Fibroblast of the aortic adventitia (primary cell): ENCODE data around the gene NFS1. TPM values are rescaled to one million over a fixed set of nuclear protein-coding genes. Genes with fewer than 3 reads are reported as not detected.

ENCODE experiments used
- DNase-seq: peaks from one replicate; pipeline ENCODE4 v3.0.0-alpha.2; 2010; ENCODE audit warnings: low read depth
- H3K4me3 ChIP-seq: 2 replicates; pipeline ENCODE4 v1.5.1; 2011; ENCODE audit warnings: low read depth, mild to moderate bottlenecking, control low read depth, low read length, moderate library complexity
- total RNA-seq: library from RNA; depleted of rRNA; stranded (reverse); fragments of >200 nt; gene quantifications from 2 replicates; pipeline ENCODE4 v1.2.3, GENCODE V29; 2012; ENCODE audit warnings: low replicate concordance
- TF ChIP-seq, protein P1 (sequence below): IDR thresholded peaks from 2 replicates; pipeline ENCODE4 v1.5.1; 2011; ENCODE audit warnings: mild to moderate bottlenecking, low read length, control low read depth, inconsistent platforms; ENCODE audit not compliant: insufficient read depth

NFS1 gene
- total RNA-seq, 1 donor: 19.9 TPM

DNA sequence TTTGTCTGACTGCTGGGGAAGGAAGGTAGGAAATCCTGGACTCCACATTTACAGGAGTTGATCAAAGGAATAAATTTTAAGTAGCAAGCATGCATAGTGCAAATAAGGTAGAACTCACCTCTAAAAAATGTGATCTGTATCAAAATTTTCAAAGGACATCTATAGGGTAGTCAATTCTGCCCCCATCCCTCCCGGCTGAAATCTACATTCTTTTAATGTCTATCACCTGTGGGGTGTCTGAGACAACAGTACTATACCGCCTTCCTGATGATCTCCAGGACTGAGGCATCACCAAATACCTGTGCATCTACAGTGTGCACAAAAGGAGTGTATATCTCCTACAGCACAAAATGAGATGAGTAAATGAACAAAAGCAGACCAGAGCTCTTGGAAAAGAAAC lies 54.3 kb downstream of the NFS1 start:
- TF ChIP-seq, protein P1, sequence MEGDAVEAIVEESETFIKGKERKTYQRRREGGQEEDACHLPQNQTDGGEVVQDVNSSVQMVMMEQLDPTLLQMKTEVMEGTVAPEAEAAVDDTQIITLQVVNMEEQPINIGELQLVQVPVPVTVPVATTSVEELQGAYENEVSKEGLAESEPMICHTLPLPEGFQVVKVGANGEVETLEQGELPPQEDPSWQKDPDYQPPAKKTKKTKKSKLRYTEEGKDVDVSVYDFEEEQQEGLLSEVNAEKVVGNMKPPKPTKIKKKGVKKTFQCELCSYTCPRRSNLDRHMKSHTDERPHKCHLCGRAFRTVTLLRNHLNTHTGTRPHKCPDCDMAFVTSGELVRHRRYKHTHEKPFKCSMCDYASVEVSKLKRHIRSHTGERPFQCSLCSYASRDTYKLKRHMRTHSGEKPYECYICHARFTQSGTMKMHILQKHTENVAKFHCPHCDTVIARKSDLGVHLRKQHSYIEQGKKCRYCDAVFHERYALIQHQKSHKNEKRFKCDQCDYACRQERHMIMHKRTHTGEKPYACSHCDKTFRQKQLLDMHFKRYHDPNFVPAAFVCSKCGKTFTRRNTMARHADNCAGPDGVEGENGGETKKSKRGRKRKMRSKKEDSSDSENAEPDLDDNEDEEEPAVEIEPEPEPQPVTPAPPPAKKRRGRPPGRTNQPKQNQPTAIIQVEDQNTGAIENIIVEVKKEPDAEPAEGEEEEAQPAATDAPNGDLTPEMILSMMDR: no peak
- H3K4me3 ChIP-seq: no peak overlapping the region

DNA sequence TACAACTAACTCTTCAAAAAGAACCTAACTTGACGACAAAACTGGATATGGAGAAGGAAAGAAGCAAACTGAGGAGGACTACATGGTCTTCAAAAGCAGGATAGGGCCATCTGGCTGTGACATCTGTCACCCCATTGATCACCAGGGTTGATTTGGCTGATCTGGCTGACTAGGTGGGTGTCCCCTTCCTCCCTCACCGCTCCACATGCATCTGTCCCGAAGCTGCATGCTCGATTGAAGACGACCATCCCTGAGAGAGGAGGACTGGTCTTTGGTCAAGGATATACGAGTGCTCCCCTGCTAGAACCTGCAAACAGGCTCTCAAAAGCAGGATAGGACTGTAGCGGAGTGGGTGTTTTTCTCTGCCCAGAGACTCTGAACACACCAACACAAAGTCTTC lies 56.1 kb downstream of the NFS1 start:
- no peak overlapping the region for H3K4me3 ChIP-seq
- no peak for DNase-seq
- TF ChIP-seq, protein P1: no peak

More for the DNA sequence above, 54.3 kb downstream of the NFS1 start:
- DNase-seq: no peak

DNA sequence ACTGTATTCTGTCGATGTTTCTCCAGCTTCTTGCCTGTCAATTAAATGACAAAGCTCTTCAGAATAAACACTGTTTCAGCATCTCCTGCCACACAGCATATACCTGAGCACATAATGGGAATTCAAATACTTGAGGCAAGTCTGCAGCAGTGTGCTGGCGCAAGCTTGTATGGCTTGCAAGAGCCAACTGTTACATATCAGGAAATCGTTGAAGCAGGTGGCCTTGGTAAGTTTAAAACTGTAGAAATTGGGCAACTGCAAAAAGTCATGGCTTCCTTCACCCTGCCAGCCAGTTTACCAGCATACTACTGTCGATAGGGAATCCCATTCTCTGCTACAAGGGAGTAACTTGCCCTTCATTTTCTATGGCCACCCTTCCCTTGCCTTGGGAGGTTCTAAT lies 57.4 kb downstream of the NFS1 start:
- DNase-seq: no peak
- H3K4me3 ChIP-seq: no peak overlapping the region
- TF ChIP-seq, protein P1: no peak

- TF ChIP-seq, protein P1: no peak
Observed at GRCh38 chr20:35640724-35641123, 58.4 kb downstream of the NFS1 start.

DNA sequence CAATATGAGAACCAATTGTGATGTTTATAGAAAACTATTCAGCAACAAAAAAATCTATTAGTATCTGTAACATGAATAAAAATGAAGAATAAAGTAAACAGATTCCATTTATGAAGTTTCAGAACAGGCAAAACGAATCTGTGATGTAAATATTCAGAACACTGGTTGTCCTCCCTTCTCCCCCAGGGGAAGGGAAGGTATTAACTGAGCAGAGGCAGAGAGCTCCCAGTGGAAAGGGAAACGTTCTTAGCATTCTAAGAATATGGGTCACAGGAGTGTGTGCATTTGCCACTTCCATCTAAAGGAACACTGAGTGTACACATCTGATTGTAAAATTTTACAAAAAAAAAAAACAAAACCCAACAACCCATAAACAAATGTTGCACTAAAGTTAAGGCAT lies 60.4 kb downstream of the NFS1 start:
- DNase-seq: no peak
- TF ChIP-seq, protein P1: no peak
- H3K4me3 ChIP-seq: no peak overlapping the region

More at GRCh38 chr20:35640724-35641123, 58.4 kb downstream of the NFS1 start:
- no peak overlapping the region for H3K4me3 ChIP-seq
- DNase-seq: no peak

- no peak overlapping the region for H3K4me3 ChIP-seq
- TF ChIP-seq, protein P1: no peak
- no peak for DNase-seq
Observed at GRCh38 chr20:35637276-35637675, 61.9 kb downstream of the NFS1 start.

DNA sequence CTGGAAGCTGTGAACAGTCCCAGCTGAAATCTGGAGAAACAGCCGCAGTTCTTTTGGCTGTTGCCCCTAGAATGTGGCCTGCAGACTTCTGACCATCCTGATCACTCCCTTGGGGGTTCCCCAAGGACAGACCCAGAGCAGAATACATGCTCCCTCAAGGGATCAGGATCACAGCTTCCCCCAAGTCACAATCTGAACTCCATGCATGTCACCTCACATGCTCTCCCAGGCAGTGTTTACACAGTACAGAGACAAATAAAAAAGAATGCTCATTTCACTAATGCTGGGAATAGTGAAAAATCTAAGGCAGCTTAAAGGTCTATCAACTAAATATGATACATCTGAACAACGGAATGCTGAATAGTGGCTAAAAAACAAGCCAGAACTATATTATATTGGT lies 63.1 kb downstream of the NFS1 start:
- H3K4me3 ChIP-seq: no peak overlapping the region
- TF ChIP-seq, protein P1: no peak
- DNase-seq: no peak
